Measurements from ENCODE around the gene CDC7.

- TF ChIP-seq NFIC (IDR thresholded peaks at IDR 0.05; ENCODE audit: borderline replicate concordance): no peak
- TF ChIP-seq CTCF (IDR thresholded peaks at IDR 0.05): no peak
- no peak for TF ChIP-seq CHD2 (IDR thresholded peaks at IDR 0.05; ENCODE audit: low read length, partially characterized antibody)
- no peak for TF ChIP-seq RAD21 (IDR thresholded peaks at IDR 0.05; ENCODE audit: low read length)
- no peak for TF ChIP-seq EZH2phosphoT487 (IDR thresholded peaks at IDR 0.05; ENCODE audit: borderline replicate concordance, low read depth)
- TF ChIP-seq RXRA (IDR thresholded peaks at IDR 0.05; ENCODE audit: borderline replicate concordance, low read depth): no peak
- TF ChIP-seq SIN3A (IDR thresholded peaks at IDR 0.05; ENCODE audit: borderline replicate concordance, low read depth, low read length): no peak
- no peak for TF ChIP-seq SMC3 (IDR thresholded peaks at IDR 0.05; ENCODE audit: low read depth, low read length)
- TF ChIP-seq NRF1 (IDR thresholded peaks at IDR 0.05; ENCODE audit: low read depth, low read length): no peak
- TF ChIP-seq POLR2AphosphoS5 (IDR thresholded peaks at IDR 0.05; ENCODE audit: low read depth, low read length): no peak
- no peak for TF ChIP-seq MXI1 (IDR thresholded peaks at IDR 0.05; ENCODE audit: low read depth, low read length)
- no peak for TF ChIP-seq TAF1 (IDR thresholded peaks at IDR 0.05; ENCODE audit: borderline replicate concordance, low read depth, low read length)
These were observed 51.4 kb downstream of the CDC7 start for GRCh38 chr1:91552091-91552490.

Data from SK-N-SH (cell line).